Measurements from ENCODE around the gene GVQW3. TPM values are rescaled to one million over a fixed set of nuclear protein-coding genes. Genes with fewer than 3 reads are reported as not detected.
A peak's percentile ranks its signal among the peaks of the same experiment; 100 is the strongest.

GVQW3 gene
- total RNA-seq, 1 donor from 2014 or later: 9.9 TPM

GRCh38 chr11:76424891-76425290 is 43.8 kb downstream of the GVQW3 start:
- Mint-ChIP-seq H3K27me3 (no peaks in the 10 kb centered on the region), H3K4me3 (no peak overlapping the region), H3K9me3 (no peaks in the 10 kb centered on the region), H3K27ac (no peak overlapping the region), H3K4me1 (ENCODE audit: unreplicated experiment) (peaks cover 9% of the 10 kb centered on the region), H3K36me3 (no peaks in the 10 kb centered on the region)
- TF ChIP-seq CTCF (conservative IDR thresholded peaks at IDR 0.05): no peak
- DNase-seq (ENCODE audit: extremely low spot score, unreplicated experiment): no peak

- Mint-ChIP-seq H3K4me3 (no peak overlapping the region), H3K4me1 (ENCODE audit: unreplicated experiment) (peaks cover 9% of the 10 kb centered on the region), H3K27ac (no peak overlapping the region), H3K36me3 (no peaks in the 10 kb centered on the region), H3K9me3 (no peaks in the 10 kb centered on the region), H3K27me3 (no peaks in the 10 kb centered on the region)
- no peak for DNase-seq (ENCODE audit: extremely low spot score, unreplicated experiment)
- no peak for TF ChIP-seq CTCF (conservative IDR thresholded peaks at IDR 0.05)
These were observed 45.5 kb downstream of the GVQW3 start for GRCh38 chr11:76426660-76427059.

GRCh38 chr11:76436020-76436419 is 54.9 kb downstream of the GVQW3 start:
- Mint-ChIP-seq H3K36me3 (no peaks in the 10 kb centered on the region), H3K27me3 (no peaks in the 10 kb centered on the region), H3K4me1 (ENCODE audit: unreplicated experiment) (no peaks in the 10 kb centered on the region), H3K9me3 (no peaks in the 10 kb centered on the region), H3K4me3 (no peak overlapping the region), H3K27ac (no peak overlapping the region)
- no peak for DNase-seq (ENCODE audit: extremely low spot score, unreplicated experiment)
- TF ChIP-seq CTCF (conservative IDR thresholded peaks at IDR 0.05): no peak

- no peak for TF ChIP-seq CTCF (conservative IDR thresholded peaks at IDR 0.05)
- DNase-seq (ENCODE audit: extremely low spot score, unreplicated experiment): no peak
- H3K27me3 Mint-ChIP-seq: no peaks in the 10 kb centered on the region
These were observed 62.3 kb downstream of the GVQW3 start for GRCh38 chr11:76443268-76443980.

GRCh38 chr11:76444065-76444383 is 62.9 kb downstream of the GVQW3 start:
- no peak for DNase-seq (ENCODE audit: extremely low spot score, unreplicated experiment)
- peak overlapping the region; percentile 99 for H3K4me3 Mint-ChIP-seq
- TF ChIP-seq CTCF (conservative IDR thresholded peaks at IDR 0.05): no peak
- H3K36me3 Mint-ChIP-seq: peaks cover 18% of the 10 kb centered on the region
- H3K9me3 Mint-ChIP-seq: no peaks in the 10 kb centered on the region
- peaks cover 15% of the 10 kb centered on the region for H3K4me1 Mint-ChIP-seq (ENCODE audit: unreplicated experiment)
- H3K27ac Mint-ChIP-seq: peak overlapping the region; percentile 99
- H3K27me3 Mint-ChIP-seq: no peaks in the 10 kb centered on the region

More at GRCh38 chr11:76443268-76443980, 62.3 kb downstream of the GVQW3 start:
- H3K4me3 Mint-ChIP-seq: peak overlapping the region; percentile 99
- peaks cover 13% of the 10 kb centered on the region for H3K36me3 Mint-ChIP-seq
- H3K9me3 Mint-ChIP-seq: no peaks in the 10 kb centered on the region
- peak overlapping the region; percentile 99 for H3K27ac Mint-ChIP-seq
- H3K4me1 Mint-ChIP-seq (ENCODE audit: unreplicated experiment): peaks cover 15% of the 10 kb centered on the region

Measured in type B pancreatic cell (in vitro differentiated cells).